ENCODE measurements around the gene GPR31. TPM values are rescaled to one million over a fixed set of nuclear protein-coding genes. Genes with fewer than 3 reads are reported as not detected.

GPR31 gene
- total and polyA plus RNA-seq, 2 of the 4 experiments (the other 2 are of a cell fraction) = not detected

DNA sequence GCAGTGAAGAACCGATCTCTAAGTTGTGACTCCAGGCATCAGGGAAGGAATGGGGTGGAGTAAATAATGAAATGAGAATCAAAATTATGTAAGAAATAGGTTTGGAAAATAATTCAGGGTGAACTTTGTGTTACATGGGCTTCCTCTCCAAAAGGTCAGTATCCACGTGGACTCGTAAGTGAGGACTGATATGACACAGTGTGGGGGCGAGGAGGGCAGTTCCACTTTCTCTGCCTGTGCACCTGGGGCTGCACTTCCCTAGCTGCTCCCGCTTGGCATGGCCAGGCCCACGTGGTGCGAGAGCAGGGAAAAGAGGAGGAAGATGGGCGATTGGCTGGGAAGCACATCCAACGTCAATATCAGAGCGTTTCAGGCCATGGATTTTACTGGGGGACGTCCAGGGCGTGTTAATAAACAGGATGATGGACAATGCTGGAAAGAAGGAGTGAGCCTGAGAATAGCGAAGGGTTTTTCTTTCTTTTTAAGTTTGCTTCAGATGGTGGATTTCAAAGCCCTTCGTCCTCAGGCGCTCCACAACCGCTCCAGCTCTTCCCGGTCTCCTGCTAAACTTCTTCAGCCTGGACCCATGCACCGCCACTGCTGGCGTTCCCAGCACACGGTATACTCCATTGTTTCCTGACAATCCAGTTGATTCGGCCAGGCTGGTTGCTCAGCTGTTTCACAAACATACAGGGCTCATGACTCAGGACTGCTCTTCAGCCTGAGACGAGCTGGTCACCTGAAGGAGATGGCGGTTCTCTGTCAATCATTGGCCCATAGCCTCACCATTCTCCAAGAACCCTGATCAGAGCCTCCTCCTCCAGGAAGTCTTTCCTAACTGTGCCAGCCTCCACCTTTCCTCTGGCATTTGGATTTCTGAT lies 23.1 kb downstream of the GPR31 start:
- H4K20me1 ChIP-seq (ENCODE audit: insufficient read depth, low read length) = no peaks in the 10 kb centered on the region
- no peaks in the 10 kb centered on the region for H3K4me1 ChIP-seq (ENCODE audit: control insufficient read depth, insufficient read depth, low read length)
- H4K5ac ChIP-seq (ENCODE audit: low read depth, low read length) = no peak overlapping the region
- H3K14ac ChIP-seq (replicated peaks; ENCODE audit: low read depth, low read length) = no peak overlapping the region
- no peaks in the 10 kb centered on the region for H3K79me1 ChIP-seq (ENCODE audit: low read depth in 1 of 2, low read length in 2 of 2)
- no peak overlapping the region for H2AFZ ChIP-seq (replicated peaks; ENCODE audit: low read length, poor library complexity)
- H4K91ac ChIP-seq (ENCODE audit: insufficient read depth, low read depth, low read length) = no peak overlapping the region
- H4K8ac ChIP-seq (ENCODE audit: low read depth in 2 of 2, low read length in 2 of 2) = no peak overlapping the region
- no peak overlapping the region for H2BK15ac ChIP-seq (ENCODE audit: low read depth, low read length)
- H3K4me3 ChIP-seq (ENCODE audit: insufficient read depth, low read depth, low read length) = no peak overlapping the region
- H3K36me3 ChIP-seq (ENCODE audit: control insufficient read depth, insufficient read depth, low read length) = no peaks in the 10 kb centered on the region
- no peak overlapping the region for H2BK120ac ChIP-seq (ENCODE audit: low read depth, low read length)
- no peak overlapping the region for H2AK9ac ChIP-seq (replicated peaks; ENCODE audit: low read depth, low read length, poor library complexity)
- no peaks in the 10 kb centered on the region for H3K27me3 ChIP-seq (ENCODE audit: control insufficient read depth, insufficient read depth, low read length)
- WGBS, 2 experiments (ENCODE audit: extremely low coverage in 2 of 2, insufficient read length in 1 of 2) = 68% methylated on average over 9 of the region's 23 CpGs; no CpG with 5 or more reads in 1 of the 2 experiments
- ATAC-seq (ENCODE audit: low read depth) = no peak
- DNase-seq = no peak
- H3K9me3 ChIP-seq (ENCODE audit: control insufficient read depth, insufficient read depth, low read length) = peaks cover 18% of the 10 kb centered on the region
- H3K9ac ChIP-seq (ENCODE audit: low read depth, low read length) = no peak overlapping the region
- no peak overlapping the region for H2BK20ac ChIP-seq (ENCODE audit: low read depth, low read length)
- in situ Hi-C loops (cut with MboI; ENCODE audit: low sequenced_read_pairs) = no loop called here
- POLR2A ChIA-PET (ENCODE audit: unreplicated experiment) = no interaction called here
- no TSS peak for BruUV-seq (replicated peaks)
- H3K56ac ChIP-seq (ENCODE audit: extremely low read depth, insufficient read depth, low read length) = no peak overlapping the region
- no peaks in the 10 kb centered on the region for H3K9me1 ChIP-seq (ENCODE audit: insufficient read depth, low read length)
- H2BK5ac ChIP-seq (ENCODE audit: low read depth, low read length, poor library complexity, severe bottlenecking) = no peak overlapping the region
- H2AK5ac ChIP-seq (ENCODE audit: low read depth, low read length) = no peak overlapping the region
- dilution Hi-C loops (cut with HindIII; ENCODE audit: low sequenced_read_pairs, unreplicated experiment) = no loop called here
- intact Hi-C loops (cut with micrococcal nuclease) = no loop called here
- no peak overlapping the region for H3K27ac ChIP-seq (ENCODE audit: insufficient read depth, low read length)
- no peak overlapping the region for H3K23ac ChIP-seq (ENCODE audit: low read depth, low read length)
- CTCF ChIA-PET = no interaction called here
- no peak overlapping the region for H3K18ac ChIP-seq (ENCODE audit: low read depth, low read length)
- H3K4me2 ChIP-seq (ENCODE audit: low read depth, low read length) = no peak overlapping the region
- no peak overlapping the region for H3K4ac ChIP-seq (ENCODE audit: low read depth, low read length)
- TF ChIP-seq POLR2A (IDR thresholded peaks at IDR 0.05; ENCODE audit: low read depth, low read length) (no peak), RFX5 (IDR thresholded peaks at IDR 0.05; ENCODE audit: low read depth, low read length) (no peak), MAZ (IDR thresholded peaks at IDR 0.05; ENCODE audit: borderline replicate concordance, low read depth, low read length) (no peak), CEBPB (IDR thresholded peaks at IDR 0.05; ENCODE audit: low read depth, low read length) (no peak), MXI1 (IDR thresholded peaks at IDR 0.05; ENCODE audit: borderline replicate concordance, low read depth, low read length) (no peak), USF2 (IDR thresholded peaks at IDR 0.05; ENCODE audit: low read depth, low read length) (no peak), CHD1 (IDR thresholded peaks at IDR 0.05; ENCODE audit: low read depth, low read length) (no peak), RAD21 (IDR thresholded peaks at IDR 0.05; ENCODE audit: low read length) (no peak), BHLHE40 (IDR thresholded peaks at IDR 0.05; ENCODE audit: low read depth, low read length) (no peak), NFE2L2 (IDR thresholded peaks at IDR 0.05; ENCODE audit: low read depth, low read length) (no peak), MAFK (IDR thresholded peaks at IDR 0.05; ENCODE audit: low read depth, low read length) (no peak), FOS (IDR thresholded peaks at IDR 0.05; ENCODE audit: low read depth, low read length) (no peak), RCOR1 (IDR thresholded peaks at IDR 0.05; ENCODE audit: insufficient replicate concordance, low read length) (no peak), SMC3 (IDR thresholded peaks at IDR 0.05; ENCODE audit: low read depth, low read length) (no peak)
- TF ChIP-seq, protein P1, sequence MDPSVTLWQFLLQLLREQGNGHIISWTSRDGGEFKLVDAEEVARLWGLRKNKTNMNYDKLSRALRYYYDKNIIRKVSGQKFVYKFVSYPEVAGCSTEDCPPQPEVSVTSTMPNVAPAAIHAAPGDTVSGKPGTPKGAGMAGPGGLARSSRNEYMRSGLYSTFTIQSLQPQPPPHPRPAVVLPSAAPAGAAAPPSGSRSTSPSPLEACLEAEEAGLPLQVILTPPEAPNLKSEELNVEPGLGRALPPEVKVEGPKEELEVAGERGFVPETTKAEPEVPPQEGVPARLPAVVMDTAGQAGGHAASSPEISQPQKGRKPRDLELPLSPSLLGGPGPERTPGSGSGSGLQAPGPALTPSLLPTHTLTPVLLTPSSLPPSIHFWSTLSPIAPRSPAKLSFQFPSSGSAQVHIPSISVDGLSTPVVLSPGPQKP (IDR thresholded peaks at IDR 0.05; ENCODE audit: borderline replicate concordance, low read depth, low read length) = no peak
